PC-3 (cell line): ENCODE measurements around the gene METAP1D. TPM values are rescaled to one million over a fixed set of nuclear protein-coding genes. Genes with fewer than 3 reads are reported as not detected.

ENCODE experiments used
- ATAC-seq: fragments of 200-7000 bp; cut with Tn5 transposase; 2 replicates; pipeline ENCODE4 v1.9.1; 2020; ENCODE audit warnings: mild to moderate bottlenecking, moderate library complexity
- BruUV-seq: library from RNA; stranded (reverse); fragments of 400-500 nt; replicated peaks from 2 replicates; lab custom pipeline; 2021; lab: Mats Ljungman, UMichigan
- CTCF ChIA-PET: fragments of 300-600 bp; sonication (Branson Sonifier 250); formaldehyde crosslinking; loops from one replicate; lab custom pipeline; 2022; ENCODE audit warnings: antibody characterized with exemption; lab: Charles Lee
- POLR2A ChIA-PET: fragments of 300-600 bp; sonication (Branson Sonifier 250); formaldehyde crosslinking; loops from one replicate; lab custom pipeline; 2022; ENCODE audit warnings: antibody characterized with exemption; ENCODE audit not compliant: unreplicated experiment; lab: Charles Lee
- DNase-seq: peaks from one replicate; pipeline ENCODE4 v3.0.0-alpha.2; 2015
- H2AFZ ChIP-seq: fragments of 300-600 bp; sonication (generic); 2 replicates; pipeline ENCODE4 v1.6.0; 2016; ENCODE audit warnings: antibody characterized with exemption, low read length
- H3F3A ChIP-seq: fragments of 300-600 bp; sonication (generic); one replicate; pipeline ENCODE4 v1.6.0; 2017; ENCODE audit warnings: antibody characterized with exemption, low read length, control low read depth, mild to moderate bottlenecking; ENCODE audit not compliant: unreplicated experiment
- H3K27ac ChIP-seq: fragments of 300-600 bp; sonication (generic); 2 replicates; pipeline ENCODE4 v1.5.1; 2016; ENCODE audit warnings: mild to moderate bottlenecking, low read length
- H3K27me3 ChIP-seq: fragments of 300-600 bp; sonication (generic); 2 replicates; pipeline ENCODE4 v1.6.1; 2016; ENCODE audit warnings: low read length, mixed read lengths
- H3K36me3 ChIP-seq: fragments of 300-600 bp; sonication (generic); 2 replicates; pipeline ENCODE4 v1.6.1; 2016; ENCODE audit warnings: low read depth, mixed run types, low read length, mixed read lengths
- H3K4me1 ChIP-seq: fragments of 300-600 bp; sonication (generic); 2 replicates; pipeline ENCODE4 v1.5.1; 2016; ENCODE audit warnings: low read length; ENCODE audit not compliant: insufficient read depth
- H3K4me2 ChIP-seq: fragments of 300-600 bp; sonication (generic); 2 replicates; pipeline ENCODE4 v1.6.0; 2016; ENCODE audit warnings: low read length
- H3K4me3 ChIP-seq: fragments of 300-600 bp; sonication (generic); 2 replicates; pipeline ENCODE4 v1.5.1; 2016; ENCODE audit warnings: mild to moderate bottlenecking, low read length, mixed read lengths
- H3K79me2 ChIP-seq: fragments of 300-600 bp; sonication (generic); 2 replicates; pipeline ENCODE4 v1.6.1; 2017; ENCODE audit warnings: low read length, mixed read lengths
- H3K9ac ChIP-seq: fragments of 300-600 bp; sonication (generic); 2 replicates; pipeline ENCODE4 v1.6.0; 2016; ENCODE audit warnings: mild to moderate bottlenecking, low read length
- H3K9me2 ChIP-seq: fragments of 300-600 bp; sonication (generic); replicated peaks from 2 replicates; pipeline ENCODE4 v1.6.1; 2016; ENCODE audit warnings: mixed run types, low read length, mixed read lengths
- H3K9me3 ChIP-seq: fragments of 300-600 bp; sonication (generic); 2 replicates; pipeline ENCODE4 v1.6.1; 2016; ENCODE audit warnings: low read length, mixed read lengths
- H4K20me1 ChIP-seq: fragments of 300-600 bp; sonication (generic); 2 replicates; pipeline ENCODE4 v1.6.1; 2016; ENCODE audit warnings: low read length, mixed read lengths
- EZH2 ChIP-seq: fragments of 300-600 bp; sonication (generic); IDR thresholded peaks from one replicate; pipeline ENCODE4 v1.6.1; 2017; ENCODE audit warnings: antibody characterized with exemption, mild to moderate bottlenecking, low read length; ENCODE audit not compliant: unreplicated experiment
- EZH2phosphoT487 ChIP-seq: fragments of 300-600 bp; sonication (generic); IDR thresholded peaks from 2 replicates; pipeline ENCODE4 v1.6.1; 2018; ENCODE audit warnings: mild to moderate bottlenecking, antibody characterized with exemption, low read length, borderline replicate concordance
- intact Hi-C: fragments of 100-400 bp; cut with micrococcal nuclease; formaldehyde crosslinking; loops from 2 replicates; pipeline ENCODE4 v1.9.0; 2023
- total RNA-seq: library from RNA; depleted of rRNA; stranded (reverse); fragments of >200 nt; gene quantifications from 2 replicates; pipeline ENCODE4 v1.2.3, GENCODE V29; 2014
- TF ChIP-seq, protein P1 (sequence below): fragments of 300-600 bp; sonication (generic); conservative IDR thresholded peaks from 2 replicates; pipeline ENCODE4 v1.5.1; 2017; ENCODE audit warnings: antibody characterized with exemption, low read depth, mild to moderate bottlenecking, low read length

Gene METAP1D
- total RNA-seq, 1 experiment from 2014 or later, result 12.0 TPM

DNA sequence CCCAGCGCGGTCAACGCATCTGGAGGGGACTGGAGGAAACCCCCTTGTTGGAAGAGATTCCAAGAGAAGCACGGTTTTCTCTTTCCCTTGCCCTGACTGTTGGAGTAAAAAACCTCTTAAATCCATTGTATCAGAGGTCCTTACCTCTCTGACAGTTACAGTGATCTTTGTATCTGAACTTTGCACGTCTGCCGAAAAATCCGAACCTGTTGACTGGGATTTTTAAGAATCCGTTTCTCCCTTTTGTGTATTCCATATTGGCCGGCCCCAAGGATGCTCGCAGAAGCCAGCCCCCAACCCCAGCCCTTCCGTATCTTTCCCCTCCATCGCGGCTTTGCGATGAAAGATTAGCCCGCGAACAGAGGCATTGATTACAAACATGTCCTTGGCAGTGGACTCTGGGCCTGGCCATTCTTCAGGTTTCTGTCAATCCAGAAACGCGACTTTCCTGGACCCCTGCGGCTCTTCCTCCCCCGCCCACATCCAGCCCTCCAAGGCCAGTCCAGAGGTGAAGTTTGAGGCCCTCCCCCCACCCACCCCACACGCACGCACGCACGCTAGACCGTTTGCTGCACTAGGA lies 81.0 kb downstream of the METAP1D start:
- TF ChIP-seq EZH2 (no peak), EZH2phosphoT487 (no peak)
- TF ChIP-seq, protein P1, sequence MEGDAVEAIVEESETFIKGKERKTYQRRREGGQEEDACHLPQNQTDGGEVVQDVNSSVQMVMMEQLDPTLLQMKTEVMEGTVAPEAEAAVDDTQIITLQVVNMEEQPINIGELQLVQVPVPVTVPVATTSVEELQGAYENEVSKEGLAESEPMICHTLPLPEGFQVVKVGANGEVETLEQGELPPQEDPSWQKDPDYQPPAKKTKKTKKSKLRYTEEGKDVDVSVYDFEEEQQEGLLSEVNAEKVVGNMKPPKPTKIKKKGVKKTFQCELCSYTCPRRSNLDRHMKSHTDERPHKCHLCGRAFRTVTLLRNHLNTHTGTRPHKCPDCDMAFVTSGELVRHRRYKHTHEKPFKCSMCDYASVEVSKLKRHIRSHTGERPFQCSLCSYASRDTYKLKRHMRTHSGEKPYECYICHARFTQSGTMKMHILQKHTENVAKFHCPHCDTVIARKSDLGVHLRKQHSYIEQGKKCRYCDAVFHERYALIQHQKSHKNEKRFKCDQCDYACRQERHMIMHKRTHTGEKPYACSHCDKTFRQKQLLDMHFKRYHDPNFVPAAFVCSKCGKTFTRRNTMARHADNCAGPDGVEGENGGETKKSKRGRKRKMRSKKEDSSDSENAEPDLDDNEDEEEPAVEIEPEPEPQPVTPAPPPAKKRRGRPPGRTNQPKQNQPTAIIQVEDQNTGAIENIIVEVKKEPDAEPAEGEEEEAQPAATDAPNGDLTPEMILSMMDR, result no peak
- ATAC-seq (no peak), DNase-seq (no peak)
- Histone ChIP-seq H3K27ac (no peak overlapping the region), H3K27me3 (no peaks in the 10 kb centered on the region), H3K9me3 (no peaks in the 10 kb centered on the region), H3K9me2 (no peaks in the 10 kb centered on the region), H3K79me2 (peaks cover 4% of the 10 kb centered on the region; the same call in 1 of the 2 replicates), H2AFZ (no peak overlapping the region), H3F3A (no peaks in the 10 kb centered on the region), H3K4me3 (no peak overlapping the region), H3K4me2 (no peak overlapping the region), H3K36me3 (no peaks in the 10 kb centered on the region), H3K9ac (no peak overlapping the region), H4K20me1 (no peaks in the 10 kb centered on the region), H3K4me1 (peaks cover 15% of the 10 kb centered on the region; the same call in 1 of the 2 replicates)
- ChIA-PET POLR2A (no interaction called here), CTCF (no interaction called here)
- intact Hi-C loops, result no loop called here
- no TSS peak for BruUV-seq

DNA sequence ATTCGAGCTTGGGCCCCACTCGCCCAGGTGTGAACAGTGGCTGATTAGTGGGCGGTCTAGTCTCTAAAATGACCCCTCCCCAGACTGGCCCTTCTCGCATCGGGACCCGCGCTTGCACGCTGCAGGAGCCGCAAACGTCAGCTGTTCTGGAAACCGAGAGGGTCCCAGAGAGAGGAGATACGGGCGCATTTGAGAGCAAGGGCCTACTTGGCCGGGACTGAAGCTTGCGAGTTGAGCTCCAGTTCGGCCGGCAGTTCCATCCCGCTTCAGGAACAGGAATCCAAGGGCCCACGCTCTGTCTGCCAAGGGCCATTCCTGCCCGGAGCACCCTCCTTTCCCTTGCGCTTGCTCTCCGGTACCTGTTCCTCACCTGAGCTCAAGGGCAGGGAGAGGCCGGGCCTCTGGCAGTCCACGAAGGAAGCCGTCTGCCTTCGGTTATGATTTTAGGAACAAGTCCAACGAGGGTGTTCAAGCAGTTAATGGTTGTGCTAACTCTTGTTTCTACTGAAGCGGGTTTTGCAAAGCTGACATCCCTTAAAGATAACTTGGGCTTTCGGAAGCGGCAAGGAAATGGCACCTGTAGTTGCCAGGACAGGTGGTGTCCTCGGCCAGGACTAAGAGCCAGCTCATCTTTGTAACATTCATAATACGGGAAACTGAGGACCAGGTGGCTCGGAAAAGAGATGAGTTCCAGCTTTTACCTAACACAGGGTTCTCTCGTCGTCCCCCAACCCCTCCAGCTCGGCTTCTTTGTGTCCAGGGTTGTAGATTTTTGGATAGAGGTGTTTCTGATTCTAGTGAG lies 81.7 kb downstream of the METAP1D start:
- CTCF ChIA-PET, result no interaction called here
- Histone ChIP-seq H3K4me2 (no peak overlapping the region), H3K9me2 (no peaks in the 10 kb centered on the region), H3F3A (no peaks in the 10 kb centered on the region), H3K36me3 (no peaks in the 10 kb centered on the region), H3K9me3 (no peaks in the 10 kb centered on the region), H3K4me3 (no peak overlapping the region), H3K9ac (no peak overlapping the region), H3K4me1 (peaks cover 15% of the 10 kb centered on the region; the same call in 1 of the 2 replicates), H3K27me3 (no peaks in the 10 kb centered on the region), H2AFZ (no peak overlapping the region), H3K79me2 (peaks cover 11% of the 10 kb centered on the region), H3K27ac (no peak overlapping the region), H4K20me1 (no peaks in the 10 kb centered on the region)
- TF ChIP-seq, protein P1, result no peak
- TF ChIP-seq EZH2phosphoT487, result no peak
- TF ChIP-seq EZH2, result no peak
- POLR2A ChIA-PET, result no interaction called here
- BruUV-seq, result no TSS peak
- intact Hi-C loops, result no loop called here
- ATAC-seq (no peak), DNase-seq (no peak)
